SKM-1 (cell line): ENCODE measurements around the gene ERVK3-1.
"Not testable (repeated sequence)": the region's sequence is repeated elsewhere in the genome, so short reads cannot be mapped to it uniquely, and the experiment has no call there.

Experiments
- DNase-seq: peaks from one replicate; lab custom pipeline; 2025; ENCODE audit not compliant: unreplicated experiment; lab: John Stamatoyannopoulos, UW

The ERVK3-1 gene

DNA sequence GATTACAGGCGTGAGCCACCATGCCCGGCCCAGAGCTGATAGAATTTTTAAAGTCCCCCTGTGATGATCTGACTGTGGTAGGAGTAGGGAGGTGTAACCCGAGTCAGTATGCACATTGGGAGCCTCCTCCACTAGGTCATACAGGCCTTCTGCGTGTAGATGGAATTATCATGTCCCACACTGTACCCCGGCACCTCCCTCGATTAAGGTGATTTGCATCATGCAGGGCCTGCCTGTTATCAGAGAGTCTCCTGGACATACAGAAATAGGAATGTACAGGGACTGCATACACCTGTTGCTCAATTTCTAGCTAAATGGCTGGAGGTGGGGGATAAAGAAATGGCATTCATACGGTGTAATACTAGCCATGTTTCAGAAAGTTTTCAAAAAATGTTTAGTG is 922 bp upstream of the ERVK3-1 start:
- no peak for DNase-seq

- DNase-seq, result no peak
Observed at GRCh38 chr19:58304748-58305064, 471 bp upstream of the ERVK3-1 start.

GRCh38 chr19:58305932-58306323 is 751 bp downstream of the ERVK3-1 start:
- DNase-seq, result no peak

DNA sequence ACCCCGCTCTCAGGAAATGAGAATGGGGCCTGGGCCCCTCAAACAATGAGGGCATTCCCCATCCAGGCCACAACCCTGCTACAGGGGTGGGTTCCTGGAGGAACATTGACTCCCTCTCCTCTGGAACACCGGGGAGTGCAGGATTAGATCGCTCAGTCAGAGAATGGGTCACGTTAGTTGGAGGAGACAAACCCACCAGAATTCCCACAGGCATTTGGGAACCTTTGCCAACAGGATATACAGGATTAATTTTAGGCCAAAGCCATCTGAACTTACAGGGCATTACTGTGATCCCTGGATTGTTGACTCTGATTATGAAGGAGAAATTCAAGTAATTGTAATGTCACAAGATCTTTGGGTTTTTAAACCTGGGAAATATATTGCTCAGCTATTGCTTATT is 2.6 kb downstream of the ERVK3-1 start:
- no peak for DNase-seq

DNA sequence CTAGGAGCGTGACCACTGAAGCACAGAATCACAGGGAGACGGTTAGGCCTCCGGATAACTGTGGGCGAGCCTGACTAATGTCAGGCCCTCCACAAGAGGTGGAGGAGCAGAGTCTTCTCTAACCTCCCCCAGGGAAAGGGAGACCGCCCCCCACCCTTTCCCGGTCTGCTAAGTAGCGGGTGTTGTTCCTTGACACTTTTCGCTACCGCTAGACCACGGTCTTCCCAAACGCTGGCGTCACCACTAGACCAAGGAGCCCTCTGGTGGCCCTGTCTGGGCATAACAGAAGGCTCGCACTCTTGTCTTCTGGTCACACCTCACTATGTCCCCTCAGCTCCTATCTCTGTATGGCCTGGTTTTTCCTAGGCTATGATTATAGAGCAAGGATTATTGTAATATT is 5.5 kb downstream of the ERVK3-1 start:
- not testable (repeated sequence) for DNase-seq

DNA sequence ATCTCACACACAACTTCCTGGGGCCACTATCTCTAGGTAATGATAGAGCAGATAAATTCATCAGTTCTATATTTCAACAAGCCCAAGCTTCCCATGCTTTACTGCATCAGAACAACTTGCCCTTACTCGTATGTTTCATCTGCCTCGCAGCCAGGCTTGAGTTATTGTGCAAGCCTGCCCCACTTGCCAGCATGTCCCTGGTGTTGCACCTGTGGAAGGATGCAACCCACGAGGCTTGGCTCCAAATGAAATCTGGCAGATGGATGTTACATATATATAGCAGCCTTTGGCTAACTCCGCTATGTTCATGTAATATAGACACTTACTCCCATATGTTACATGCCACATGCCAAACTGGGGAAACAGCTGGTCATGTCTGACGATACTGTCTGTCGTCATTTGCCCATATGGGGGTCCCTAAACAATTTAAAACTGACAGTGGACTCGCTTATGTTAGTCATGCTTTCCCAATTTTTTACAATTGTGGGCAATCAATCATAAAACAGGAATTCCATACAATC is 6.2 kb downstream of the ERVK3-1 start:
- no peak for DNase-seq

DNA sequence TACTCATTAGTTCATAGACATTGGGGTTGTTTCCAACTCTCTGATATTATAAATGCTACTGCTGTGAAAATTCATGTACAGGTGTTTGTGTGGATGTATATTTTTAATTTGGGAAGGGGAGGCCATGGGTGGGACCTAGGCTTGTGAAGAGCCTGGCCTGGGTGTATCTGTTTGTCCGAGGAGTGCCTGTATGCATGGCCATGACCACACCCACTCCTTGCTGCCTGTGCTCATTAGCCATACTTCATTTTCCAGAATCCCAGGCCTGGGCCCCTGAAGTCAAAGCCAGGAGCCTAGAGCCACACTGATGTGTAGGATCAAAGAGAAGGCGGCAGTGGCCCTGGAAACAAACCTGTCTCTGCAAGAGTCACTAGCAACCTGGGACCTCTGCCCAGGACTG is 10.4 kb downstream of the ERVK3-1 start:
- no peak for DNase-seq

DNA sequence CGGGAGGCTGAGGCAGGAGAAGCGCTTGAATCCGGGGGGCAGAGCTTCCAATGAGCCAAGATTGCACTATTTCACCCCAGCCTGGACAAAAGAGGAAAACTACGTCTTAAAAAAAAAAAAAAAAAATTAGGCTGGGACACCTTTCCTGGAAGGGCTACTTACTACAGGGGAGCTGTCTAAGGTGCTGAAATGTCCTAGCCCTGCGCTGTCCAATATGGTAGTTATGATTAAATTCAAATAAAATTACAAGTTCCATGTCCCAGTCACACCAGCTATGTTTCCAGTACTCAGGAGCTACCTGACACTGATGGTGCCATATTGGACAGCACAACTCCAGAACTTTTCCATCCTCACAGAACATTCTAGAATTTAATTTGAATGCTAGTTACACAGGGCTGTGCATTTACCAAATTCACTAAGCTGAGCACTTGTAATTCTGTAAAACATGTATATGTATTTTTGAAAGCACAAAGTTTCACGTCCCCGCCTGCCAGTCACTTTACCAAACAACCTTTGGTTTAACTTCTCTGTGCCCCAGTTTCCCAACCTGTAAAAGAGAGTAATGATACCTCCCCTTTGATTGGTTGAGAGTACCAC is 12.4 kb downstream of the ERVK3-1 start:
- no peak for DNase-seq

DNA sequence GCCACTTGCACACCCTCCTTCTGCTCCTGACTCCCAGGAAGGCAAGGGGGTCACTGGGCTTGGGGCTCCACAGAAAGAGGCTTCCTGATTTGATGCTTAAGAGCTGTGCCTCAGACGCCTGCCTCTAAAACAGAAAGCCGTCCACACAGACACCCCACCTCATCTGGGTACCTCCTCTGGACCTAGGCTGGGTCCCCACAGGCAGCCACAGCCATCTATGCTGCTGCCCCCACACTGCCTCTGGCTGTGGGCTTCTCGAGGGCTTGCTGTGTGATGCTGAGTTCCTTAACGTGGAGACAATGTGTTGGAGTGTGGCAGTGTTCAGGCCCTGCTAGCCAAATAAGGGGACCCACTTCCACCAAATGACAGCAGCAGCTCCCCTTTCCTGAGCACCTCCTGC is 13.1 kb downstream of the ERVK3-1 start:
- DNase-seq, result no peak

DNA sequence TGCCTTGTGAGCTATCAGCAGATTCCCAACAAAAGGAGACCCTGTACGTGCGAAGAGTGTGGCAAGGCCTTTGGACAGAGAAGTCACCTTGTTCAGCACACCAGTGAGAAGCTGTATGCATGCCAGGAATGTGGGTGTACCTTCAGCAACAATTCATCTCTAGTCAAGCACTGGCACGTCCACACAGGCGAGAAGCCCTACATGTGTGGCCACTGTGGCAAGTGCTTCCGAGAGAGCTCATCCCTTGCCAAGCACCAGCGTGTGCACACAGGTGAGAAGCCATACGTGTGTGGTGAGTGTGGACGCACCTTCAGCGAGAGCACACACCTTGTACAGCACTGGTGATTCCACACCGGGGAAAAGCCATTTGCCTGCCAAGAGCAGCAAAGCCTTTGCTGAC is 14.1 kb downstream of the ERVK3-1 start:
- no peak for DNase-seq

- DNase-seq, result no peak
Observed at GRCh38 chr19:58325311-58326022, 20.3 kb downstream of the ERVK3-1 start.

DNA sequence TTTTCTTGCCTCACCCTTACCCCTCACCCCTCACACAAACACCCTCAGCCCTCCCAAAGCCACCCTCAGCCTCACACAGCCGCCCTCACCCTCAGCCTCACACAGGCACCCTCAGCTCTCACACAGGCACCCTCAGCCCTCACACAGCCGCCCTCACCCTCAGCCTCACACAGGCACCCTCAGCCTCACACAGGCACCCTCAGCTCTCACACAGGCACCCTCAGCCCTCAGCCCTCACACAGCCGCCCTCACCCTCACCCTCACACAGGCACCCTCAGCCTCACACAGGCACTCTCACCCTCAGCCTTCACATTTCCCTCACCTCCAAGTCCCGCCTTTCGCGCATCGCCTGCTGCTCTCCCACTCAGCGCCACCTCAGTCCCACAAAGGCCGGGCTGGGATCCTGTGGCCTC is 21.3 kb downstream of the ERVK3-1 start:
- DNase-seq, result no peak

DNA sequence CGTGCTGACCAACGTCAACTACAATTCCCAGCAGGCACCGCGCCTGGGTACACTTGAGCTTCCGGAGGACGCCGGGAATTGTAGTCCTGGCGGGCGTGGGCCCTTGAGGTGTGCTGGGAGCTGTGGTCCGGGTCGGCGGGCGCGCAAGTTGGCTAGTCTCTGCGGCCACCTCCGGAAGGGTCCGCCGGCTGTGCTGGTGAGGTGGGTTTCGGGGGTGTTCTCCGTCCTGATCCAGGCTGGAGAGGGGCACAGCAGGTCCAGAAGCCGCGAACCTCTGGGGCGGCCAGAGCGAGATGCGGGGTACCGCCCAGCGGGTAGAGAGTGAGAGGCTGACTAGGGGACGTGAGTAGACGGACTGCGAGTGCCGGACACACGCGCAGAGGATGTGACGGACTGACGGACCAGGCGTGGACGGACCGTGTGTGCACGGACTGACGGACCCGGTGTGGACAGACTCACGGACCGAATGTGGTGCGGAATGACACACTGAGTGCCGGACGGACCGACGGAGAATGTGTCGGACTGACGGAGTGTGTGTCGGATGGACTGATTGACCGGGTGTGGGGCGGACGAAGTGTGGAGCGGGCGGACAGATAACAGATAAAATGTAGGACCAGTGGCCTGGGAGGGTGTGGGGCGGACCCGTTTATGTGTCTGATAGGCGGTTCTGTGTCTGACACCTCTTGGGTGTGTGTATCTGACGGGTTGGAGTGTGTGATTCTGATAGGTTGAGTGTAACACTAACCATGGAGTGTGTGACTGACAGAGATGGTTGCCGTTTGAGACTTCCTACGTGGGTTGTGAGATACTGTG is 21.9 kb downstream of the ERVK3-1 start, which contains the start of gene ZSCAN22:
TSS of gene ZSCAN22 (plus strand) at position 81 of the 813 bp plus-strand sequence. CDS start 7,809 bp downstream, outside the sequence.
- DNase-seq, result peak; percentile 56

DNA sequence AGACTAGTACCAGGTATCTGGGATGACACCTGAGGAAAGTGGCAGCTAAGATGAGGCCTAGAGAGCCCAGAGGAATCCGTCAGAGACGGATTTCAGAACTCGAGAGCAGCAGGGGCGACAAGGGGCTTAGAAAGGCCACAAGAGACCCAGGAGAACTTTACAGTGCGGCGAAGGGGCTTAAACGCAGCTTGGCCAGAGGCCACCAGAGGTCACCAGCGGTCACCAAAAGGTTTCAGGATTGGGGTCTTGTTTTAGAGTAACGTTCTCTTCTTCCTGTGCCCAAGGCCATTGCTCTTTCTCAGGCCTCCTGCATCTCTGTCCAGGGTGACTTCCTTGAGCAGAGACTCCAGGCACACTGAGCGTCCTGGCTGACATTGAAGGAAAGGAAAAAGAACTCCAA is 23.8 kb downstream of the ERVK3-1 start:
- no peak for DNase-seq

GRCh38 chr19:58330458-58330857 is 25.3 kb downstream of the ERVK3-1 start:
- DNase-seq, result no peak

GRCh38 chr19:58332697-58333096 is 27.5 kb downstream of the ERVK3-1 start:
- no peak for DNase-seq

- DNase-seq, result no peak
Observed at GRCh38 chr19:58334691-58335249, 29.6 kb downstream of the ERVK3-1 start.

GRCh38 chr19:58335630-58336029 is 30.5 kb downstream of the ERVK3-1 start:
- DNase-seq, result no peak

GRCh38 chr19:58336216-58336615 is 31.0 kb downstream of the ERVK3-1 start:
- no peak for DNase-seq

GRCh38 chr19:58336820-58337219 is 31.6 kb downstream of the ERVK3-1 start:
- DNase-seq, result no peak

- no peak for DNase-seq
Observed at GRCh38 chr19:58338336-58338735, 33.2 kb downstream of the ERVK3-1 start.
